KOPT-K1 (cell line): ENCODE results near the gene SHISA8.

Experiments
- H3K27ac ChIP-seq: fragments of 200-600 bp; sonication (generic); 2 replicates; pipeline ENCODE4 v1.5.1; 2016; ENCODE audit warnings: antibody characterized with exemption, mild to moderate bottlenecking, low read depth, low read length; ENCODE audit not compliant: poor library complexity, severe bottlenecking
- H3K36me3 ChIP-seq: fragments of 200-600 bp; sonication (generic); 2 replicates; pipeline ENCODE4 v1.5.1; 2017; ENCODE audit warnings: antibody characterized with exemption, mild to moderate bottlenecking, low read length, moderate library complexity; ENCODE audit not compliant: insufficient read depth
- H3K9me3 ChIP-seq: fragments of 200-600 bp; sonication (generic); 2 replicates; pipeline ENCODE4 v1.5.1; 2017; ENCODE audit warnings: antibody characterized with exemption, low read length, mild to moderate bottlenecking; ENCODE audit not compliant: insufficient read depth, poor library complexity, severe bottlenecking

The SHISA8 gene

DNA sequence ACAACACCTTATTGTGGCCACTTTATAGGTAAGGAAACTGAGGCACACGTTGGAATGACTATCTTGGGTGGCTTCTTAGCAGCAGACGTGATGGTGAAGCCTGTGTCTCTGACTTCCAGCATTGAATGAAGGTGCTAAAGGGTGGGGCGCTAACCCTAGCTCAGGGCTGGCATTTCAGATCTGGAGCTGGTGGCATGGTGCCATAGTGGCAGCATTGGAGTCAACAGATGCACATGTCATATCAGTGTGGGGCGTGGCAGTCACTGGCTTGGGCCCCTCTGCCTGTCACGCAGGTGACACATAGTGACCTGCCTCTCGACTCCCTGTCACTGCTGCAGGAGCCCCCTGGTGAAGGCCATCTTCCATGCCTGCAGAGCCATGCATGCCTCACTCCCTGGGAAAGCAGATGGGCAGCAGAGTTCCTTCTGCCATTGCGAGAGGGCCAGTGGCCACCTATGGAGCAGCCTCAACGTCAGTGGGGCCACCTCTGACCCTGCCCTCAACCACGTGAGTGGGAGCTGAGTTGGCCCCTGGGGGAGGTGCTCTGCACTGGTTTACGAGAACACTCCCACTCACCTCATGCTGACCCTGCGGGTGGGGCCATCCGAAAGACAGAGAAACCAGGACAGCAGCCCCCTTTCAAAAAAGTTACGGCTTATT, 14.8 kb downstream of the SHISA8 start:
- H3K36me3 ChIP-seq = peaks cover 99% of the 10 kb centered on the region
- H3K27ac ChIP-seq = no peak overlapping the region
- no peaks in the 10 kb centered on the region for H3K9me3 ChIP-seq

DNA sequence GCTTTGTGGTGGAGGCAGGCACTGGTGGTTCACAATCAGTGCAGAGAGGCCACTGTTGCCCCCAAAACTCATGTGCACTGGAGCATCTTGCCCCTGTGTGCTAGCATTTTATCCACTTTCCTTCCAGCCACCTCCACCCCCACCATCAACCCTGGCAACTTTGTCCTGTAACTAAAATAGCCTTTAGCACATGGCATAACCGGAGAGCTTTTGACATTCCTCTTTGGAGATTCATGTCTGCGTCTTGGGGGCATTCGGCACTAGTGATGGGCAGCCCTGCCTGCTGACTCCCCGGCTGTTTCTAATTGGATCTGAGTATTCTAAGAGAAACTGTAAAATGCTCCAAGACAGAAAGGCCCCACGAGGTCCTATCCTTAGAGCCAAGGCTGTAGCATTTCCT, 15.8 kb downstream of the SHISA8 start:
- Histone ChIP-seq H3K27ac (no peak overlapping the region), H3K36me3 (peaks cover 99% of the 10 kb centered on the region), H3K9me3 (no peaks in the 10 kb centered on the region)

DNA sequence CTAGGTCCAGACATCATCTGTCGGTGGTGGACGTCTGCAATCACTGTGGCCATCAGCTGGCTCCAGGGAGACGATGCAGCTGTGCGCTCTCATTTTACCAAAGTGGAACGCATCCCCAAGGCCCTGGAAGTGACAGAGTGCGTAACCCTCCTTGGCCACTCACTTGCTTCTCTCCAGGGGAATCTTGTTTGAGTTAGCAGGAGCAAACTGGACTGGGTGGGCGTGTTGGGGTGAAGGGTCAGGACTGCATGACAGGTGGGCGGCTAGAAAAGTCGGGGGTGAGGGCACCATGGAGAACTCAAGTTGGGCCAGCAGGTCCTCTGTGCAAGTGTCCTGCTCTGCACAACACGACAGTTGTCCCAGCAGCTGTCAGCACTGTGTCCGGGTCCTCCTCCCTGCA, 16.2 kb downstream of the SHISA8 start:
- no peaks in the 10 kb centered on the region for H3K9me3 ChIP-seq
- no peak overlapping the region for H3K27ac ChIP-seq
- H3K36me3 ChIP-seq = peaks cover 99% of the 10 kb centered on the region

DNA sequence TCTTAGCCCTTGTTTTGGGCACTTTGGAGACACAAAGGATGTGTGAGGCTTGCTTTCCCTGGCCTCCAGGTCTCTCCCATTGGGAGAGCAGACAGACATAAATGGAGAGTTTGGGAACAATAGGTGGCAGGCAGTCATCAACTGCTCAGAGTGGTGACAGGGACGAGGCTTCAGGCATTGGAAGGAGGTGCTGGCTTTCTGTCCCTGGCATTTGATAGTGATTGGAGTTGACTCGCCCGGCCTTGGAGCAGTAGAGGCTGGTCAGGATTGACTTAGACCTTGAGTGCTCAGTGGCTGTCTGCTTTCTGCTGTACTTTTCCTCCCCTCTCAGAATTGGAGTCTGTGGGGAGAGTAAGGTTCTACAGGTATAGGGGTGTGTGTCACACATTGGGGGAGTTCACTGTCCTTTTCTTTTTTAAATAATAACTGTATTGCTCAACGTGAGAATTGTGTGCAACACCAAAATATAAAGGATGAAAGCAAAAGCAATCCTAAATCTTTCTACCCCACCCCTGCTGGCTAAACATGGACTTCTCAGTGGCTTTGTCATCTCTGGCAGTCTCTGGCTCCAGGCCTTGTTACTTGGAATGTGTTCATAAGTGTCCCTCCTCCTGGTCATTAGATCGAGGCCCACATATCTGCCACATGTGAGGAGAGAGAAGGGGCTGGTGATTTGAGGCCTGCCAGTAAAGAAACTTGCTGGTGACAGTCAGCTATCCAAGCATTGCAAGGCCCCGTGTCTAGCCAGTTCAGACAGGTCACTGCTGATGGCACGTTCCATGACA, 21.1 kb downstream of the SHISA8 start:
- Histone ChIP-seq H3K9me3 (no peaks in the 10 kb centered on the region), H3K36me3 (peaks cover 100% of the 10 kb centered on the region), H3K27ac (no peak overlapping the region)

DNA sequence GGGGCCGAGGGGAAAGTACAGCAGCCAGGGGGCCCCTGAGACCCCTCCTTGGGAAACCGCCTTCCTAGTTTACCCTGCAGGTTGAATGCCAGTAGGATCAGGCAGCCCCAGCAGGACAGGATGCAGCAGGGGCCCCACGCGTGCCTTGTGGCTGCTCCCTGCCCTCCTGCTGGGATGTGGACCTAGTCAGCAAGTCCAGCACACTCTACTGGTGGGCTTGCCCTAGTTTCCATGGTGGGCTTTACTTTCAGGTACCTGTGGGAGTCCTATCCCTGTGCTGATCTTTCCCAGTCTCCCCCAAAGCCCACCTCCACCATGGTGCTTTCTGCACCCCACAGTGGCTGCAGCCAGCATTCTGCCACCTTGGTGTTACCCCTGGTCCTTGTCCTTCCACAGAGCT, 22.2 kb downstream of the SHISA8 start:
- Histone ChIP-seq H3K9me3 (no peaks in the 10 kb centered on the region), H3K27ac (no peak overlapping the region), H3K36me3 (peaks cover 100% of the 10 kb centered on the region)

DNA sequence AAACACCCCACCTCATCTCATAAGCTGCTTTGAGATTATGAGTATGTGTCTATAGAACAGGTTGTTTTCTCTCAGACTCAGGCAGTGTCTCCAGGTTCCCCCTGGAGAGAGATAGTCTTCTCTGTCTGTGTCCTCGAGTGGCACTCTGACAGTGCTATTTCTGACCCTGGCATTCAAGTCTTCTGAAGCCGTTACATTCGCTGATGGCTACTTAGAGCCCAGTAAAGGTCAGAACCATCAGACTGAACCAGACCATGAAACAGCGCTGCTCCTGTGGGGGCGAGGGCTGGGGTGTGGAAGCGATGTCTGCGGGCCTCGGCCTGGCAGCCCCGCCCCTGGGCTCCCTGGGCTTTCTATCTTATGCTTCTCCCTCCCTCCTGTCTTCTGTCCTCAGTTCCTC, 23.5 kb downstream of the SHISA8 start:
- H3K36me3 ChIP-seq = peaks cover 100% of the 10 kb centered on the region

DNA sequence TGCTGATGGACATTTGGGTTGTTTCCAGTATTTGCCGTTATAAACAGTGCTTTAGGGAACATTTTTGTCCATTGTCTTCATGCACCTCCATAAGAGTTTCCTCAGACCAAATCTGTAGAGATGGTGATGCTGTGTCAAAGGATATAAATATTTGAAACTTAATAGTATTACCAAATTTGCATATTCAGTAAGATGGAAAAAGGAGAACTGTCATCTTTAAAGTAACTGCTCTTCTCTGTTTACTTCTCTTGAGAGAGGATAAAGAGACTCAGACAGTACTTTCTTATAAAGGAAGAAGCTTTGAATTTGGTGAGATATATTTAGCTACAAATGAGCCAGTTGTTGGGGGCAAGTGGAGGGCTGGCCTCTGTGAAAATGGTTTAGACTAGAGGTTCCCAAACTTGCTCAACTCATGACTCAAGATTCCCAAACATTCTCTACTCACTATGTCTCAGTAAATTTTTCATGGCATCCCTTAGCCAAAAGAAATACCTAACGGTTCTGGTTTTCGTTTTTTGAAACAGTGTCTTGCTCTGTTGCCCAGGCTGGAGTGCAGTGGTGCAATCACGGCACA, 26.2 kb downstream of the SHISA8 start:
- peaks cover 100% of the 10 kb centered on the region for H3K36me3 ChIP-seq
- no peaks in the 10 kb centered on the region for H3K9me3 ChIP-seq
- H3K27ac ChIP-seq = no peak overlapping the region

More for the DNA sequence above, 23.5 kb downstream of the SHISA8 start:
- no peaks in the 10 kb centered on the region for H3K9me3 ChIP-seq
- H3K27ac ChIP-seq = no peak overlapping the region

DNA sequence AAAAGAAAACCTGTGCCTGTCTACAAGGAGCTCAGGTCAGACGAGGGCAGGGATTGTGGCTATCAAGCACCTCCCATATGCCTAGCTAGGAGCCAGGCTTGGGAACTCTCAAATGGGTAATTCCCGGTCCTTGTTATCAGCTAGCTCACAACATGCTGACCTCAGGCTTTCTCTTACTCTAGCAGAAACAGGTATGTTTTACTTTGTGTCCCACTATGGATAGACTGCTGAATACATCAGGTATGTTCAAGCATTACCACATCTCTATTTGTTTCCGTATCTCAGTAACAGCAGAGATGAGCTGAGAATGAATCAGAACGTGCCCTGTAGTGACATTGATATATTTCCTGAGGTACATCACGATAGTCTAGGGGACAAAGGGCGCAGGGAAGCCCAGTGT, 29.4 kb downstream of the SHISA8 start:
- Histone ChIP-seq H3K36me3 (peaks cover 100% of the 10 kb centered on the region), H3K27ac (no peak overlapping the region), H3K9me3 (no peaks in the 10 kb centered on the region)

DNA sequence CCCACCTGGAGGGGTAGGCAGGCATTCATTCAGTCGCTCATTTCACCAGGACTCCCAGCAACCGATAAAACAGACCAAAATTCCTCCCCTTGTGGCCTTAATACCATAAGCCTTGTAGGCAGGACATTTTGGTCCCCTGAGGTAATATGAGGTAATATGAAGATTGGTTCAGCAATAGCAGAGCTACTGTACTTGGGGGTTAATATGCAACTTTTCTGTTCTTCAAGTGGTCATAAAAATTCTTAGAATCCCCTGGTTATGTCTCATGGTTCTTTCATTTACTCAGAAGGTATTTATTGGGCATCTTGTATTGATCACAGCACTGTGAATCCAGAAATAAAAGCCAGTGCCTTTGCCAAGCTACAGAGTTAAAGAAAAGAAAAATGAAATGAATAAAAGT, 29.8 kb downstream of the SHISA8 start:
- no peaks in the 10 kb centered on the region for H3K9me3 ChIP-seq
- peaks cover 100% of the 10 kb centered on the region for H3K36me3 ChIP-seq
- H3K27ac ChIP-seq = no peak overlapping the region

DNA sequence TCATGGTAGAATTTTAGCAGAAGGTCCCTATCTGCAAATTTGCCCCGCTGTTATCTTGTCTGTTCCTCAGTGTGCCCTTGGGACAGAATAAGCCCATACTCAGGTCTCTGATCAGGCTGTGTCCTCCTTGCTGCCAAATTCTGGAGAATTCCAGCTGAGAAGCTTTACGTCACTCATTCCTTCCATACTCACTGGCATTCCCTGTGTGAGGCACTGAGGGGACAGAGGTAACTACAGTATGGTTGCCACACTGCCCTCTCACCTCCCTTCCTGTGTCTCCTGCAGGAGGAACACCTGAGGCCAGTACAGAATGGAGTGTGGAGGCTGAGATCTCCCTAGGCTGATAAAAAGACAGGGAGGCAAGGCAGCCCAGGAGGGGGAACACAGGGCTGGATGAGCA, 31.5 kb downstream of the SHISA8 start:
- Histone ChIP-seq H3K9me3 (no peaks in the 10 kb centered on the region), H3K27ac (no peak overlapping the region), H3K36me3 (peaks cover 100% of the 10 kb centered on the region)

DNA sequence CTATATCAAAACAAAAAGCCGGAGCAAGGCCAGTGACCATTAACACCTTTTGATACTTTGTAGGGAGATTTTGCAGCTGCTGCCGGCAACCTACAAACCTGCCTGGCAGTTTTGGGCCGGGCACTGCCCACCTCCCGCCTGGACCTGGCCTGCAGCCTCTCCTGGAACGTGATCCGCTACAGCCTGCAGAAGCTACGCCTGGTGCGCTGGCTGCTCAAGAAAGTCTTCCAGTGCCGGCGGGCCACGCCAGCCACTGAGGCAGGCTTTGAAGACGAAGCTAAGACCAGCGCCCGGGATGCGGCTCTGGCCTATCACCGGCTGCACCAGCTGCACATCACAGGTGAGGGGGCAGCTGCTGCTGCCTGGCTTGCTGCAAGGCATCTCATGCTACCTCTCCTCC, 34.2 kb downstream of the SHISA8 start:
- peaks cover 100% of the 10 kb centered on the region for H3K36me3 ChIP-seq
- no peak overlapping the region for H3K27ac ChIP-seq
- H3K9me3 ChIP-seq = no peaks in the 10 kb centered on the region

DNA sequence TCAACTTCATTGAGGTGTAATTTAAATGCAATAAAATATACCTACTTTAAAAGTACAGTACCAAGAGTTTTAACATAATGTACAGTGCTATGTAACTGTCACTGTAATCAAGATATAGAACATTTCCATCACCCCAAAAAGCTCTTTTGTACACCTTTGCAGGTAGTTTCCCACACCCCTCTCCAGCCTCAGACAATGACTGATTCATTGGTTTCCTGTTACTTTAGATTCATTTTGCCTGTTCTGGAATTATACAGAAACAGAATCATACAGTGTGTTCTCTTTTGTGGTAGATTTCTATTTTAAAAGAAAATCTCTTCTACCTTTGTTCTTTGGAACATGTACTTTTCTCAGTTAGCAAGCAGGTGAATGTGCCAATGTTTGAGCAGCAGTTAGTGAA, 38.2 kb downstream of the SHISA8 start:
- peaks cover 97% of the 10 kb centered on the region for H3K36me3 ChIP-seq

DNA sequence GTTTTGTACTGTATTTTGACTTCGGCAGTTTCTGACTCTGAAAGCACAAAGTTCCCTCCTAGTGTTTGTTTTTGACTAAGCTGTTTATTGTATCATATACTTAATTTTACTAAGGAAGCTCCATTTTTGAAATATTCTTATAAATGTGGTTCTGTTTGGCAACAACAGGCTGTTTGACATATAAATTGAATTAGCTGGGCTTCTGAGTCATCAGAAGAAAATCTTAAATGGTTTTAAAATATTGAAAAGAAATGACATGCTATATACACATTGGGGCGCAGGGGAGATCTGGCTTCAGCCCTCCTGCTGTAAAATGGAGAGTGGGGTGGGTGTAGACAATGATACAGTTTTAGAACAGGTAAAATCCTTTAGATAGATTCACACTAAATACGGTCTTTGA, 38.6 kb downstream of the SHISA8 start:
- H3K36me3 ChIP-seq = peaks cover 97% of the 10 kb centered on the region
- H3K27ac ChIP-seq = no peak overlapping the region

More for the DNA sequence above, 38.2 kb downstream of the SHISA8 start:
- Histone ChIP-seq H3K27ac (no peak overlapping the region), H3K9me3 (no peaks in the 10 kb centered on the region)

DNA sequence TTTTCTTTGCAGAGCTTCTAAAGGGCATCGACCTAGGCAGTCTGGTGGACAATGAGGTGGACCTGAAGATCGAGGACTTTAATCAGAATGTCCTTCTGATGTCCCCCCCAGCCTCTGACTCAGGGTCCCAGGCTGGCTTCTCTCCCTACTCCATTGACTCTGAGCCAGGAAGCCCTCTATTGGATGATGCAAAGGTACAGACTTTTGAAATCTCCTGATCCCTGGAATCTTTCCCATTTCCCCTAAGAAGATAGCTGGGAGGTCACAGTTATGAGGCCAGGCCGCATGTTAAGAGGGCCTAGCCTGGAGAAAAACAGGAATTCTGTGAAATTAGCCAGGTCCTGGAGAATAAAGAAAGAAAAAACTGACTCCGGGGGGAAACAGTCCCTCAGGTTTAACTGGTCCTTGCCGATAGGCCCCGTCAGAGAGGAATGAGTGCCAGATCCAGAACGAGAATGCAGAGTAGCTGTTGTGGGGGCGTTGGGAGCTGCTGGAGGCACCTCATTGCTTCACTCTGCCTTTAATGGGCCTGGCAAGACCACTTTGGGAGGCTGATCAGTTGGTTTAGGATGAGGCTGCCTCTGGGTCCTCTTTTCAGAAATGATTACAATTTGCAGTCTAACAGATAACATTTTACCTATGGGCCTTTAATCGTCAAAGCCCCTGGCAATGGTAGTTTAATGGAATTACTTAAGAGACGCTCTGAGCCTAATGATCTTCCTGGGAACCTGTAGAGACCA, 39.2 kb downstream of the SHISA8 start:
- peaks cover 97% of the 10 kb centered on the region for H3K36me3 ChIP-seq
- H3K9me3 ChIP-seq = no peaks in the 10 kb centered on the region
- no peak overlapping the region for H3K27ac ChIP-seq

More for the DNA sequence above, 38.6 kb downstream of the SHISA8 start:
- H3K9me3 ChIP-seq = no peaks in the 10 kb centered on the region

DNA sequence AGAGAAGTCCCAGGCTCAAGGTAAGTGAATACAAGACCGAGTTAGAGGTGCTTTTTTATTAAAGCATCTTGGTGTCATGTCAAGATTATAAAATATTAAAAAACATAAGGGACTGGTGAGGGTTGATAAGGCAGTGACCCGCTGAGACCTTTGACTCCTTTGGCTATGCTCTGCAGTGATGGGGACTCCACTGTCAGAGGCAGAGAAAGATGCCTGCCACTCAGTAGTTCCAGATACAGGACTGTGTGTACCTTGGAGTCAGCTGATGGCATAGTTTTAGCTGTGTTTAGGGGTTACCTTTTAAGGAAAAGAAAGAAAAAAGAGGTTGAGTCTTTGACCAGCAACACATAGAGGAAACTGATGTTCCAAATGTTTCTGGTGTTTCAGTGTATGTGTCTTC, 40.8 kb downstream of the SHISA8 start:
- Histone ChIP-seq H3K9me3 (no peaks in the 10 kb centered on the region), H3K27ac (no peak overlapping the region), H3K36me3 (peaks cover 97% of the 10 kb centered on the region)
